Limb (tissue), 2 donors: ENCODE measurements around the gene CEP170B.

ENCODE experiments used
- DNase-seq, 2 donors: peaks; one replicate each; pipeline ENCODE4 v3.0.0-alpha.2; 2016; ENCODE audit errors: extremely low spot score in 2 of 2

The CEP170B gene

GRCh38 chr14:104866451-104867370, 1.6 kb downstream of the CEP170B start:
- DNase-seq: no peak

- no peak for DNase-seq
These were observed 2.4 kb downstream of the CEP170B start for GRCh38 chr14:104867371-104868059.

GRCh38 chr14:104868060-104868740, 3.1 kb downstream of the CEP170B start:
- DNase-seq: peak in 1 of 2 donors; percentile 29

- no peak for DNase-seq
These were observed 3.9 kb downstream of the CEP170B start for GRCh38 chr14:104868811-104869572.

- DNase-seq: no peak
These were observed 4.8 kb downstream of the CEP170B start for GRCh38 chr14:104869669-104870367.

GRCh38 chr14:104870368-104871144, 5.5 kb downstream of the CEP170B start:
- DNase-seq: no peak

GRCh38 chr14:104871145-104871655, 6.1 kb downstream of the CEP170B start:
- DNase-seq: no peak

GRCh38 chr14:104871656-104872468, 6.8 kb downstream of the CEP170B start:
- no peak for DNase-seq

- peak; percentile 58 to 69 for DNase-seq
These were observed 7.6 kb downstream of the CEP170B start for GRCh38 chr14:104872469-104873341.

- no peak for DNase-seq
These were observed 8.4 kb downstream of the CEP170B start for GRCh38 chr14:104873380-104874055.

- no peak for DNase-seq
These were observed 9.1 kb downstream of the CEP170B start for GRCh38 chr14:104874110-104874531.

- DNase-seq: no peak
These were observed 9.7 kb downstream of the CEP170B start for GRCh38 chr14:104874571-104875411.

GRCh38 chr14:104875412-104875751, 10.3 kb downstream of the CEP170B start:
- no peak for DNase-seq

- DNase-seq: no peak
These were observed 10.7 kb downstream of the CEP170B start for GRCh38 chr14:104875811-104876210.

GRCh38 chr14:104876251-104876699, 11.2 kb downstream of the CEP170B start:
- no peak for DNase-seq

- DNase-seq: no peak
These were observed 12.2 kb downstream of the CEP170B start for GRCh38 chr14:104877066-104877805.
